WTC11 (cell line): ENCODE results near the gene KDR. TPM values are rescaled to one million over a fixed set of nuclear protein-coding genes. Genes with fewer than 3 reads are reported as not detected.

ENCODE experiments used
- ATAC-seq: fragments of 200-7000 bp; cut with Tn5 transposase; 2 replicates; pipeline ENCODE4 v1.10.0; 2021; ENCODE audit warnings: mild to moderate bottlenecking, moderate library complexity
- CTCF ChIA-PET: fragments of 300-600 bp; sonication (Branson Sonifier 250); formaldehyde crosslinking; loops from one replicate; lab custom pipeline; 2021; ENCODE audit warnings: antibody characterized with exemption; lab: Charles Lee
- POLR2A ChIA-PET: fragments of 350-600 bp; sonication (Branson Sonifier 250); formaldehyde crosslinking; loops from one replicate; lab custom pipeline; 2021; ENCODE audit warnings: antibody characterized with exemption; lab: Charles Lee
- DNase-seq: peaks from one replicate; pipeline ENCODE4 v3.0.0; 2021; ENCODE audit warnings: low spot score
- H3K27ac Mint-ChIP-seq: 2 replicates; pipeline ENCODE4 v1.8.0; 2021; ENCODE audit warnings: mixed read lengths
- H3K27me3 Mint-ChIP-seq: 2 replicates; pipeline ENCODE4 v1.8.0; 2021; ENCODE audit warnings: low read depth, mild to moderate bottlenecking, moderate library complexity, mixed read lengths
- H3K36me3 Mint-ChIP-seq: 2 replicates; pipeline ENCODE4 v1.8.0; 2021; ENCODE audit warnings: mixed read lengths
- H3K4me1 Mint-ChIP-seq: 2 replicates; pipeline ENCODE4 v1.8.0; 2022; ENCODE audit warnings: mixed read lengths
- H3K4me3 Mint-ChIP-seq: 2 replicates; pipeline ENCODE4 v1.8.0; 2021; ENCODE audit warnings: mild to moderate bottlenecking, moderate library complexity, mixed read lengths
- H3K9me3 Mint-ChIP-seq: 2 replicates; pipeline ENCODE4 v1.8.0; 2021; ENCODE audit warnings: mixed read lengths
- GABPB1 ChIP-seq: sonication (generic); formaldehyde crosslinking; IDR thresholded peaks from 2 replicates; pipeline ENCODE4 v1.8.1; 2023; ENCODE audit warnings: mild to moderate bottlenecking, missing genetic modification reagents
- HMGA2 ChIP-seq: fragments of 250-450 bp; sonication (Bioruptor Pico); IDR thresholded peaks from 2 replicates; pipeline ENCODE4 v1.4.0; 2021; ENCODE audit warnings: mild to moderate bottlenecking, moderate library complexity
- KAT7 ChIP-seq: sonication (generic); formaldehyde crosslinking; IDR thresholded peaks from 2 replicates; pipeline ENCODE4 v1.8.1; 2023; ENCODE audit warnings: missing genetic modification reagents, mild to moderate bottlenecking, borderline replicate concordance
- NFATC4 ChIP-seq: fragments of 250-450 bp; sonication (Bioruptor Pico); IDR thresholded peaks from 2 replicates; pipeline ENCODE4 v1.9.0; 2021; ENCODE audit warnings: mild to moderate bottlenecking
- OVOL2 ChIP-seq: fragments of 250-450 bp; sonication (Bioruptor Pico); IDR thresholded peaks from 2 replicates; pipeline ENCODE4 v1.9.0; 2021; ENCODE audit warnings: mild to moderate bottlenecking, borderline replicate concordance
- TEAD1 ChIP-seq: sonication (generic); formaldehyde crosslinking; IDR thresholded peaks from 2 replicates; pipeline ENCODE4 v1.8.0; 2022; ENCODE audit warnings: mild to moderate bottlenecking, missing genetic modification reagents
- TP53 ChIP-seq: sonication (generic); formaldehyde crosslinking; IDR thresholded peaks from 2 replicates; pipeline ENCODE4 v1.8.1; 2023; ENCODE audit warnings: mild to moderate bottlenecking, missing genetic modification reagents
- ZNF396 ChIP-seq: fragments of 250-450 bp; sonication (Bioruptor Pico); IDR thresholded peaks from 2 replicates; pipeline ENCODE4 v1.8.0; 2021; ENCODE audit warnings: mild to moderate bottlenecking, moderate library complexity, borderline replicate concordance
- ZNF416 ChIP-seq: fragments of 250-450 bp; sonication (Bioruptor Pico); IDR thresholded peaks from 2 replicates; pipeline ENCODE4 v1.9.0; 2021; ENCODE audit warnings: mild to moderate bottlenecking, inconsistent platforms
- total RNA-seq: library from RNA; stranded (reverse); gene quantifications from 3 replicates; pipeline ENCODE4 v1.2.3, GENCODE V29; 2021
- TF ChIP-seq, protein P1 (sequence below): sonication (generic); formaldehyde crosslinking; IDR thresholded peaks from 2 replicates; pipeline ENCODE4 v1.8.1; 2023; ENCODE audit warnings: mild to moderate bottlenecking, missing genetic modification reagents, borderline replicate concordance
- TF ChIP-seq, protein P2 (sequence below): sonication (generic); formaldehyde crosslinking; IDR thresholded peaks from 2 replicates; pipeline ENCODE4 v1.8.1; 2022; ENCODE audit warnings: mild to moderate bottlenecking, missing genetic modification reagents, moderate library complexity, borderline replicate concordance
- TF ChIP-seq, protein P3 (sequence below): fragments of 250-450 bp; sonication (Bioruptor Pico); IDR thresholded peaks from 2 replicates; pipeline ENCODE4 v1.9.0; 2021; ENCODE audit warnings: mild to moderate bottlenecking
- TF ChIP-seq, protein P4 (sequence below): sonication (generic); formaldehyde crosslinking; IDR thresholded peaks from 2 replicates; pipeline ENCODE4 v1.8.1; 2022; ENCODE audit warnings: low read depth, missing genetic modification reagents, borderline replicate concordance
- TF ChIP-seq, protein P5 (sequence below): fragments of 200-600 bp; IDR thresholded peaks from 2 replicates; pipeline ENCODE4 v1.8.0; 2022; ENCODE audit warnings: antibody characterized with exemption
- TF ChIP-seq, protein P6 (sequence below): sonication (generic); formaldehyde crosslinking; IDR thresholded peaks from 2 replicates; pipeline ENCODE4 v1.8.1; 2023; ENCODE audit warnings: mild to moderate bottlenecking, missing genetic modification reagents
- TF ChIP-seq, protein P7 (sequence below): sonication (generic); formaldehyde crosslinking; conservative IDR thresholded peaks from 2 replicates; pipeline ENCODE4 v1.8.1; 2022; ENCODE audit warnings: mild to moderate bottlenecking, missing genetic modification reagents
- TF ChIP-seq, protein P8 (sequence below): sonication (generic); formaldehyde crosslinking; IDR thresholded peaks from 2 replicates; pipeline ENCODE4 v1.8.1; 2023; ENCODE audit warnings: mild to moderate bottlenecking, missing genetic modification reagents, moderate library complexity

KDR gene
- total RNA-seq, 1 experiment from 2014 or later: 80.8 TPM

DNA sequence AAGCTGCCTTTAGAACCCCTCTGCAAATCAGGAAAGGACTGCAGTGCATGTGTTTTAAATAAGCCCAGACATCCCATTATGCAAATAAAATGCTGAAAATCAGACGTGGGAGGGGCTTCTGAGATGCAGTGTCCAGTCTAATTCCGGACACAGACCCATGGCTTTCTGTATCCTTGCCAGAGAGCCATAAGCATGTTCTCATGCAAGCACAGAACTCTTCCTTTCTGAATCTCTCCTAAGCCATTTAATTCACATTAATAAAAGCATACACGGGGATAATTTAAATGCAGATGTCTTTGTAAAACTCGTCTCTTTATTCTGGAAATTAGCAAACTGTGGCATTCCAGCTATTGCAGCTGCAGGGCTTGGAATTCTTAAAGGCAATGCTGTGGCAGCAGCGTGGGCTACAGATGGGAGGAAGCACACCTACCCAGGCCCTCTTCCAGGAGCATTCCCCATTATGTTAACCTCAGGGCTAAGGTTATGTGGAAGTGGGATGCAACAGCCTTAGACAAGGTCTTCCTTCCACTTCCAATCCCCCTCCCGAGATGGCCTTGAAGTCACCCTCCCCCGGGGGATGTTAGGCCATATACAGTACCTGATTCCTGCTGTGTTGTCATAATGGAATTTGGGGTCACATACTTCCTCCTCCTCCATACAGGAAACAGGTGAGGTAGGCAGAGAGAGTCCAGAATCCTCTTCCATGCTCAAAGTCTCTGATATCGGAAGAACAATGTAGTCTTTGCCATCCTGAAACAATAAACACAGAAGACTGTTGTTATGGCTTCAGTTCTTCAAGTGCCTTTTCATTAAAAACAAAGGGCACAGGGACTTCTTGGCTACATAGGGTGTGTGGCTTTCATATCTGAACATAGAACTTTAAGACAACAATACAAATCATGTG lies 38.1 kb downstream of the KDR start (continued):
- TF ChIP-seq, protein P1, sequence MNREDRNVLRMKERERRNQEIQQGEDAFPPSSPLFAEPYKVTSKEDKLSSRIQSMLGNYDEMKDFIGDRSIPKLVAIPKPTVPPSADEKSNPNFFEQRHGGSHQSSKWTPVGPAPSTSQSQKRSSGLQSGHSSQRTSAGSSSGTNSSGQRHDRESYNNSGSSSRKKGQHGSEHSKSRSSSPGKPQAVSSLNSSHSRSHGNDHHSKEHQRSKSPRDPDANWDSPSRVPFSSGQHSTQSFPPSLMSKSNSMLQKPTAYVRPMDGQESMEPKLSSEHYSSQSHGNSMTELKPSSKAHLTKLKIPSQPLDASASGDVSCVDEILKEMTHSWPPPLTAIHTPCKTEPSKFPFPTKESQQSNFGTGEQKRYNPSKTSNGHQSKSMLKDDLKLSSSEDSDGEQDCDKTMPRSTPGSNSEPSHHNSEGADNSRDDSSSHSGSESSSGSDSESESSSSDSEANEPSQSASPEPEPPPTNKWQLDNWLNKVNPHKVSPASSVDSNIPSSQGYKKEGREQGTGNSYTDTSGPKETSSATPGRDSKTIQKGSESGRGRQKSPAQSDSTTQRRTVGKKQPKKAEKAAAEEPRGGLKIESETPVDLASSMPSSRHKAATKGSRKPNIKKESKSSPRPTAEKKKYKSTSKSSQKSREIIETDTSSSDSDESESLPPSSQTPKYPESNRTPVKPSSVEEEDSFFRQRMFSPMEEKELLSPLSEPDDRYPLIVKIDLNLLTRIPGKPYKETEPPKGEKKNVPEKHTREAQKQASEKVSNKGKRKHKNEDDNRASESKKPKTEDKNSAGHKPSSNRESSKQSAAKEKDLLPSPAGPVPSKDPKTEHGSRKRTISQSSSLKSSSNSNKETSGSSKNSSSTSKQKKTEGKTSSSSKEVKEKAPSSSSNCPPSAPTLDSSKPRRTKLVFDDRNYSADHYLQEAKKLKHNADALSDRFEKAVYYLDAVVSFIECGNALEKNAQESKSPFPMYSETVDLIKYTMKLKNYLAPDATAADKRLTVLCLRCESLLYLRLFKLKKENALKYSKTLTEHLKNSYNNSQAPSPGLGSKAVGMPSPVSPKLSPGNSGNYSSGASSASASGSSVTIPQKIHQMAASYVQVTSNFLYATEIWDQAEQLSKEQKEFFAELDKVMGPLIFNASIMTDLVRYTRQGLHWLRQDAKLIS (CRISPR knock-in tag): no peak

DNA sequence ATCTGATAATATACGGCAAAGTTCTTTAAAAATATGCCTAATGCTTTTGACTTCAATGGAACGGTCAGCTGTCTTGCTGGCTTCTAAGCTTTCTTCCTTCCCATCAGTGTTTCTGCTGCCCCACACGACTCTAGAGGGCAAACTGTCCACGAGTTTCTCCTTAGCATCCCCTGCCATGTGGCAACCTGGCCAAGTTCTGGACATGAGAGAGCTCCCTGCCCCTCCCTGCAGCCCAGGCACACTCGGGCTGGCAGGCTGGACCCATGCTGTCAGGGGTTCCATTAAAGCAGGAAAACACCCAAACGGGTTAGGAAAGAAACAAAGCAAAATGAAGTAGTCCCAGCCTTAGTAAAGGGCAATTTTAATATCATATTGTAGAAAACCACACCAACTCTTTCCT lies 38.8 kb downstream of the KDR start:
- peaks cover 97% of the 10 kb centered on the region for H3K36me3 Mint-ChIP-seq
- POLR2A ChIA-PET: no interaction called here
- TF ChIP-seq, protein P1 (CRISPR knock-in tag): no peak
- TF ChIP-seq ZNF416 (CRISPR knock-in tag) (no peak), OVOL2 (CRISPR knock-in tag) (no peak), HMGA2 (CRISPR knock-in tag) (no peak), NFATC4 (no peak), TEAD1 (CRISPR knock-in tag) (no peak), GABPB1 (CRISPR knock-in tag) (no peak), ZNF396 (CRISPR knock-in tag) (no peak), KAT7 (CRISPR knock-in tag) (no peak), TP53 (no peak)
- TF ChIP-seq, protein P2, sequence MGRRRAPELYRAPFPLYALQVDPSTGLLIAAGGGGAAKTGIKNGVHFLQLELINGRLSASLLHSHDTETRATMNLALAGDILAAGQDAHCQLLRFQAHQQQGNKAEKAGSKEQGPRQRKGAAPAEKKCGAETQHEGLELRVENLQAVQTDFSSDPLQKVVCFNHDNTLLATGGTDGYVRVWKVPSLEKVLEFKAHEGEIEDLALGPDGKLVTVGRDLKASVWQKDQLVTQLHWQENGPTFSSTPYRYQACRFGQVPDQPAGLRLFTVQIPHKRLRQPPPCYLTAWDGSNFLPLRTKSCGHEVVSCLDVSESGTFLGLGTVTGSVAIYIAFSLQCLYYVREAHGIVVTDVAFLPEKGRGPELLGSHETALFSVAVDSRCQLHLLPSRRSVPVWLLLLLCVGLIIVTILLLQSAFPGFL: no peak
- TF ChIP-seq, protein P3, sequence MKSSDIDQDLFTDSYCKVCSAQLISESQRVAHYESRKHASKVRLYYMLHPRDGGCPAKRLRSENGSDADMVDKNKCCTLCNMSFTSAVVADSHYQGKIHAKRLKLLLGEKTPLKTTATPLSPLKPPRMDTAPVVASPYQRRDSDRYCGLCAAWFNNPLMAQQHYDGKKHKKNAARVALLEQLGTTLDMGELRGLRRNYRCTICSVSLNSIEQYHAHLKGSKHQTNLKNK: no peak
- TF ChIP-seq, protein P4, sequence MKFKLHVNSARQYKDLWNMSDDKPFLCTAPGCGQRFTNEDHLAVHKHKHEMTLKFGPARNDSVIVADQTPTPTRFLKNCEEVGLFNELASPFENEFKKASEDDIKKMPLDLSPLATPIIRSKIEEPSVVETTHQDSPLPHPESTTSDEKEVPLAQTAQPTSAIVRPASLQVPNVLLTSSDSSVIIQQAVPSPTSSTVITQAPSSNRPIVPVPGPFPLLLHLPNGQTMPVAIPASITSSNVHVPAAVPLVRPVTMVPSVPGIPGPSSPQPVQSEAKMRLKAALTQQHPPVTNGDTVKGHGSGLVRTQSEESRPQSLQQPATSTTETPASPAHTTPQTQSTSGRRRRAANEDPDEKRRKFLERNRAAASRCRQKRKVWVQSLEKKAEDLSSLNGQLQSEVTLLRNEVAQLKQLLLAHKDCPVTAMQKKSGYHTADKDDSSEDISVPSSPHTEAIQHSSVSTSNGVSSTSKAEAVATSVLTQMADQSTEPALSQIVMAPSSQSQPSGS (CRISPR knock-in tag): no peak
- TF ChIP-seq, protein P5, sequence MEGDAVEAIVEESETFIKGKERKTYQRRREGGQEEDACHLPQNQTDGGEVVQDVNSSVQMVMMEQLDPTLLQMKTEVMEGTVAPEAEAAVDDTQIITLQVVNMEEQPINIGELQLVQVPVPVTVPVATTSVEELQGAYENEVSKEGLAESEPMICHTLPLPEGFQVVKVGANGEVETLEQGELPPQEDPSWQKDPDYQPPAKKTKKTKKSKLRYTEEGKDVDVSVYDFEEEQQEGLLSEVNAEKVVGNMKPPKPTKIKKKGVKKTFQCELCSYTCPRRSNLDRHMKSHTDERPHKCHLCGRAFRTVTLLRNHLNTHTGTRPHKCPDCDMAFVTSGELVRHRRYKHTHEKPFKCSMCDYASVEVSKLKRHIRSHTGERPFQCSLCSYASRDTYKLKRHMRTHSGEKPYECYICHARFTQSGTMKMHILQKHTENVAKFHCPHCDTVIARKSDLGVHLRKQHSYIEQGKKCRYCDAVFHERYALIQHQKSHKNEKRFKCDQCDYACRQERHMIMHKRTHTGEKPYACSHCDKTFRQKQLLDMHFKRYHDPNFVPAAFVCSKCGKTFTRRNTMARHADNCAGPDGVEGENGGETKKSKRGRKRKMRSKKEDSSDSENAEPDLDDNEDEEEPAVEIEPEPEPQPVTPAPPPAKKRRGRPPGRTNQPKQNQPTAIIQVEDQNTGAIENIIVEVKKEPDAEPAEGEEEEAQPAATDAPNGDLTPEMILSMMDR: no peak
- TF ChIP-seq, protein P6, sequence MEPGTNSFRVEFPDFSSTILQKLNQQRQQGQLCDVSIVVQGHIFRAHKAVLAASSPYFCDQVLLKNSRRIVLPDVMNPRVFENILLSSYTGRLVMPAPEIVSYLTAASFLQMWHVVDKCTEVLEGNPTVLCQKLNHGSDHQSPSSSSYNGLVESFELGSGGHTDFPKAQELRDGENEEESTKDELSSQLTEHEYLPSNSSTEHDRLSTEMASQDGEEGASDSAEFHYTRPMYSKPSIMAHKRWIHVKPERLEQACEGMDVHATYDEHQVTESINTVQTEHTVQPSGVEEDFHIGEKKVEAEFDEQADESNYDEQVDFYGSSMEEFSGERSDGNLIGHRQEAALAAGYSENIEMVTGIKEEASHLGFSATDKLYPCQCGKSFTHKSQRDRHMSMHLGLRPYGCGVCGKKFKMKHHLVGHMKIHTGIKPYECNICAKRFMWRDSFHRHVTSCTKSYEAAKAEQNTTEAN (CRISPR knock-in tag): no peak
- TF ChIP-seq, protein P7, sequence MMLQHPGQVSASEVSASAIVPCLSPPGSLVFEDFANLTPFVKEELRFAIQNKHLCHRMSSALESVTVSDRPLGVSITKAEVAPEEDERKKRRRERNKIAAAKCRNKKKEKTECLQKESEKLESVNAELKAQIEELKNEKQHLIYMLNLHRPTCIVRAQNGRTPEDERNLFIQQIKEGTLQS (CRISPR knock-in tag): no peak
- TF ChIP-seq, protein P8, sequence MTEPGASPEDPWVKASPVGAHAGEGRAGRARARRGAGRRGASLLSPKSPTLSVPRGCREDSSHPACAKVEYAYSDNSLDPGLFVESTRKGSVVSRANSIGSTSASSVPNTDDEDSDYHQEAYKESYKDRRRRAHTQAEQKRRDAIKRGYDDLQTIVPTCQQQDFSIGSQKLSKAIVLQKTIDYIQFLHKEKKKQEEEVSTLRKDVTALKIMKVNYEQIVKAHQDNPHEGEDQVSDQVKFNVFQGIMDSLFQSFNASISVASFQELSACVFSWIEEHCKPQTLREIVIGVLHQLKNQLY (CRISPR knock-in tag): no peak

More for the DNA sequence above, 38.8 kb downstream of the KDR start:
- H3K27me3 Mint-ChIP-seq: no peaks in the 10 kb centered on the region
- DNase-seq (no peak), ATAC-seq (no peak)
- peak overlapping the region; percentile 83 for H3K27ac Mint-ChIP-seq
- H3K4me1 Mint-ChIP-seq: peaks cover 22% of the 10 kb centered on the region
- H3K9me3 Mint-ChIP-seq: no peaks in the 10 kb centered on the region
- H3K4me3 Mint-ChIP-seq: no peak overlapping the region
- CTCF ChIA-PET: no interaction called here
